ENCODE data around the gene FAM47B.

- TF ChIP-seq CTCF (IDR thresholded peaks at IDR 0.05) = no peak
- TF ChIP-seq POLR2A (IDR thresholded peaks at IDR 0.05) = no peak
Observed at GRCh38 chrX:34972206-34972605, 29.6 kb downstream of the FAM47B start.

Data from ovary (tissue), 3 donors.